Renal cortical epithelial cell (primary cell): ENCODE measurements around the gene CKS2. TPM values are rescaled to one million over a fixed set of nuclear protein-coding genes. Genes with fewer than 3 reads are reported as not detected.
A peak's percentile ranks its signal among the peaks of the same experiment; 100 is the strongest.
"Not testable (repeated sequence)": the region's sequence is repeated elsewhere in the genome, so short reads cannot be mapped to it uniquely, and the experiment has no call there.

Source experiments
- DNase-seq: peaks from one replicate; pipeline ENCODE4 v3.0.0-alpha.2; 2011; ENCODE audit warnings: low read depth
- total RNA-seq: library from RNA; depleted of rRNA; stranded (reverse); fragments of >200 nt; gene quantifications from 2 replicates; pipeline ENCODE4 v1.2.3, GENCODE V29; 2014

Gene CKS2
- total RNA-seq, 1 donor from 2014 or later = 69.7 TPM

- DNase-seq = no peak
Measured at GRCh38 chr9:89311346-89312221, 589 bp downstream of the CKS2 start.

GRCh38 chr9:89312222-89312571, 1.2 kb downstream of the CKS2 start:
- peak; percentile 34 for DNase-seq

GRCh38 chr9:89313842-89314241, 2.8 kb downstream of the CKS2 start:
- no peak for DNase-seq

- DNase-seq = no peak
Measured at GRCh38 chr9:89314955-89315354, 4.0 kb downstream of the CKS2 start.

- no peak for DNase-seq
Measured at GRCh38 chr9:89315482-89315881, 4.5 kb downstream of the CKS2 start.

- DNase-seq = no peak
Measured at GRCh38 chr9:89317282-89317681, 6.3 kb downstream of the CKS2 start.

GRCh38 chr9:89318123-89319014, 7.4 kb downstream of the CKS2 start, which contains the start of gene SECISBP2:
Gene SECISBP2, plus strand, starts transcription at chr9:89318500. Its CDS starts 77 bp downstream, at chr9:89318577.
- DNase-seq = peak; percentile 90

GRCh38 chr9:89319015-89319905, 8.3 kb downstream of the CKS2 start:
- no peak for DNase-seq

GRCh38 chr9:89323390-89323789, 12.4 kb downstream of the CKS2 start:
- peak; percentile 26 for DNase-seq

- DNase-seq = no peak
Measured at GRCh38 chr9:89325733-89326132, 14.7 kb downstream of the CKS2 start.

GRCh38 chr9:89328064-89328463, 17.1 kb downstream of the CKS2 start:
- no peak for DNase-seq

- DNase-seq = no peak
Measured at GRCh38 chr9:89329917-89330316, 18.9 kb downstream of the CKS2 start.

- no peak for DNase-seq
Measured at GRCh38 chr9:89330513-89330912, 19.5 kb downstream of the CKS2 start.

GRCh38 chr9:89339807-89340206, 28.8 kb downstream of the CKS2 start:
- DNase-seq = no peak

GRCh38 chr9:89340332-89340731, 29.3 kb downstream of the CKS2 start:
- DNase-seq = no peak

GRCh38 chr9:89342213-89342612, 31.2 kb downstream of the CKS2 start:
- DNase-seq = no peak

GRCh38 chr9:89342948-89343347, 32.0 kb downstream of the CKS2 start:
- no peak for DNase-seq

- not testable (repeated sequence) for DNase-seq
Measured at GRCh38 chr9:89343812-89344211, 32.8 kb downstream of the CKS2 start.

- DNase-seq = no peak
Measured at GRCh38 chr9:89345476-89345875, 34.5 kb downstream of the CKS2 start.

- no peak for DNase-seq
Measured at GRCh38 chr9:89346696-89347095, 35.7 kb downstream of the CKS2 start.

GRCh38 chr9:89347651-89348050, 36.7 kb downstream of the CKS2 start:
- no peak for DNase-seq

GRCh38 chr9:89349607-89350006, 38.6 kb downstream of the CKS2 start:
- no peak for DNase-seq
